H1 (cell line): Measurements from ENCODE around the gene STPG1. TPM values are rescaled to one million over a fixed set of nuclear protein-coding genes. Genes with fewer than 3 reads are reported as not detected.

Experiments
- BRCA1 ChIP-seq: IDR thresholded peaks from 2 replicates; pipeline ENCODE4 v1.6.1; 2012; ENCODE audit warnings: low read depth, low read length, improper control_type of control experiment
- CBX5 ChIP-seq: fragments of 300-800, 300-1000 bp; sonication (generic); IDR thresholded peaks from 2 replicates; pipeline ENCODE4 v1.7.1; 2016; ENCODE audit warnings: antibody characterized with exemption, low read length, low read depth
- HDAC2 ChIP-seq, 2 experiments: fragments of 300-600 bp in 1 of 2; sonication (generic) in 1 of 2; IDR thresholded peaks; 2 replicates each; pipeline ENCODE4 v1.6.1; 2011 to 2012; ENCODE audit warnings: low read depth in 2 of 2, low read length in 2 of 2, mild to moderate bottlenecking in 2 of 2, moderate library complexity in 2 of 2, borderline replicate concordance in 1 of 2, inconsistent platforms in 1 of 2
- MAX ChIP-seq: IDR thresholded peaks from 2 replicates; pipeline ENCODE4 v1.6.1; 2012; ENCODE audit warnings: inconsistent platforms
- POU5F1 ChIP-seq: IDR thresholded peaks from 2 replicates; pipeline ENCODE4 v1.6.1; 2011; ENCODE audit warnings: low read depth, mild to moderate bottlenecking, low read length, moderate library complexity
- SIN3A ChIP-seq, 2 experiments: IDR thresholded peaks in 1 of 2; conservative IDR thresholded peaks in 1 of 2; 2 replicates each; pipeline ENCODE4 v1.6.1; 2011 to 2012; ENCODE audit warnings: low read length in 2 of 2, improper control_type of control experiment in 1 of 2, low read depth in 1 of 2, mild to moderate bottlenecking in 1 of 2
- polyA plus RNA-seq, 7 experiments: library from polyadenylated mRNA; depleted of rRNA in 3 of 7; stranded (reverse) in 5 of 7; unstranded in 2 of 7; fragments of >200 nt in 5 of 7; fragments of 200-250 nt in 2 of 7; gene quantifications; 1 replicate in 5 of 7; 2 replicates in 1 of 7; 4 replicates in 1 of 7; pipeline versions ENCODE4 v1.2.1 to v1.2.3, GENCODE V29; 2011 to 2013; ENCODE audit warnings: missing spikeins in 2 of 7, mixed read lengths in 2 of 7
- total RNA-seq: library from RNA; stranded (reverse); fragmentation: NEBNext Ultra II Directional; extraction: Animal tissue kit (Norgen Biotek cat#: 25700); gene quantifications from 2 replicates; pipeline ENCODE4 v1.2.1, GENCODE V29; 2021

Gene STPG1
- total and polyA plus RNA-seq, 2 of the 8 experiments (the other 6 are each of a cell fraction or from before 2014, with no cell fraction given): 10.3 to 11.2 TPM

GRCh38 chr1:24418898-24419628 is 5.5 kb upstream of the STPG1 start (continued):
- no peak for TF ChIP-seq HDAC2 (IDR thresholded peaks at IDR 0.05; ENCODE audit: borderline replicate concordance in 1 of 2, low read depth in 2 of 2, low read length in 2 of 2)
- TF ChIP-seq SIN3A (conservative IDR thresholded peaks at IDR 0.05 in 1 of 2, IDR thresholded peaks at IDR 0.05 in 1 of 2; ENCODE audit: low read depth in 1 of 2, low read length in 2 of 2): no peak
- TF ChIP-seq POU5F1: no peak
- no peak for TF ChIP-seq MAX
- no peak for TF ChIP-seq BRCA1
- TF ChIP-seq CBX5: no peak
